ENCODE measurements around the gene NAPA. TPM values are rescaled to one million over a fixed set of nuclear protein-coding genes. Genes with fewer than 3 reads are reported as not detected.

Gene NAPA
- total and polyA plus RNA-seq, 2 donors (not counting 1 experiment from before 2014, with no cell fraction given) = 76.8 to 118 TPM

DNA sequence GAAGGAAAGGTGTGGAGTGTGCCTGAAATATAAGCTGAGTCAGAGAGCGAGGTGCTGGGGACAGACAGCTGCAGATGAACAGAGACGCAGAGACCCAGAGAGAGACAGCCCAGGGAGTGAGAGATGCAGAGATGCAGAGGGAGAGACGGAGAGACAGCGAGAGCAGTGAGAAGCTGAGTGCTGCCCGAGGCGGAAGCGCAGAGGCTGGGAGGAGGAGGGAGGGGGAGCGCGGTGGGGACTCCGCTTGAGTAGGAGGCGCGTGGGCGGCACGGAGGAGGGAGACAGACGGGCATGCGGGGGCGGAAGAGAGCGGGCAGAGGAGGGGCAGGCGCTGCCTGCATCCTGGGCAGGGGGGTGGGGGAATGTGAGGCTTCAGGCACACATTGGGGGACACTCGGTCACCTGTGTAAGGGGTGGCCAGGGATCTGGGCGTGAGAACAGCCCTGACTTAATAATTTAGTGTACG, 68.9 kb downstream of the NAPA start:
- Histone ChIP-seq H3K9me3 (ENCODE audit: control insufficient read depth, insufficient read depth, low read depth, low read length) (no peaks in the 10 kb centered on the region), H3K4me3 (replicated peaks in 1 of 4; ENCODE audit: control extremely low read depth in 1 of 4, insufficient read depth in 1 of 4, low read depth in 3 of 4, low read length in 4 of 4) (no peak overlapping the region), H3K36me3 (ENCODE audit: control insufficient read depth, insufficient read depth, low read length) (no peaks in the 10 kb centered on the region), H3K4me1 (ENCODE audit: control insufficient read depth, extremely low read depth, insufficient read depth, low read length) (no peaks in the 10 kb centered on the region), H3K27ac (ENCODE audit: insufficient read depth, low read length) (no peak overlapping the region), H3K79me2 (ENCODE audit: control insufficient read depth, insufficient read depth, low read length) (no peaks in the 10 kb centered on the region), H4K20me1 (ENCODE audit: control insufficient read depth, extremely low read depth, insufficient read depth, low read length) (no peaks in the 10 kb centered on the region), H2AFZ (ENCODE audit: low read length) (no peak overlapping the region), H3K27me3 (ENCODE audit: control insufficient read depth, insufficient read depth, low read length) (peaks cover 67% of the 10 kb centered on the region), H3K4me2 (ENCODE audit: extremely low read depth, insufficient read depth, low read length) (no peak overlapping the region), H3K9ac (ENCODE audit: insufficient read depth, low read length) (no peak overlapping the region)
- DNase-seq (ENCODE audit: low read depth in 2 of 2) = no peak
- peak; percentile 60 for TF ChIP-seq EZH2 (IDR thresholded peaks at IDR 0.05; ENCODE audit: low read length, missing control alignments)
- no peak for TF ChIP-seq CTCF (conservative IDR thresholded peaks at IDR 0.05 in 1 of 2, IDR thresholded peaks at IDR 0.05 in 1 of 2; ENCODE audit: low read depth in 1 of 2, low read length in 2 of 2)

DNA sequence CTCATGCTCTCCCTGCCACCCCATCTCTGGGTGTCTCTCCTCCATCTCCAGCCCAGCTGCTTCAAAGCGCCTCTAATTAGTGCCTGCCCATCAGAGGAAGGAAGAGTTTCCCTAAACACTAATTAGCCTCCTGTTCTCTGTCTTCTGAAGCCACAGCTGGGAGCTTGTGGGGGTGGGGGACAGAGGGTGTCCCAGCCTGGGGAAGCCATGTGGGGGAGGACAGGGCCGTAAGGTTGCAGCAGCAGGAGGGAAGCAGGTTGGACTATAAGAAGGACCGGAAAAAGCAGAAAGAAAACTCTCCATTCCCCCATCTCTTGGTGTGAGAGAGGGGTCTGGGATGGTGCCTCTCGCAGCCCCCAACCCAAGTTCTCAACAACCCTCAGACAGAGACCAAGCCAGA, 69.3 kb downstream of the NAPA start:
- no peaks in the 10 kb centered on the region for H4K20me1 ChIP-seq (ENCODE audit: control insufficient read depth, extremely low read depth, insufficient read depth, low read length)
- no peak overlapping the region for H3K4me3 ChIP-seq (replicated peaks in 1 of 4; ENCODE audit: control extremely low read depth in 1 of 4, insufficient read depth in 1 of 4, low read depth in 3 of 4, low read length in 4 of 4)
- peaks cover 67% of the 10 kb centered on the region for H3K27me3 ChIP-seq (ENCODE audit: control insufficient read depth, insufficient read depth, low read length)
- H3K79me2 ChIP-seq (ENCODE audit: control insufficient read depth, insufficient read depth, low read length) = no peaks in the 10 kb centered on the region
- H2AFZ ChIP-seq (ENCODE audit: low read length) = no peak overlapping the region
- no peak overlapping the region for H3K9ac ChIP-seq (ENCODE audit: insufficient read depth, low read length)
- H3K27ac ChIP-seq (ENCODE audit: insufficient read depth, low read length) = no peak overlapping the region
- H3K9me3 ChIP-seq (ENCODE audit: control insufficient read depth, insufficient read depth, low read depth, low read length) = no peaks in the 10 kb centered on the region
- no peak overlapping the region for H3K4me2 ChIP-seq (ENCODE audit: extremely low read depth, insufficient read depth, low read length)
- no peak for DNase-seq (ENCODE audit: low read depth in 2 of 2)
- no peaks in the 10 kb centered on the region for H3K36me3 ChIP-seq (ENCODE audit: control insufficient read depth, insufficient read depth, low read length)
- H3K4me1 ChIP-seq (ENCODE audit: control insufficient read depth, extremely low read depth, insufficient read depth, low read length) = no peaks in the 10 kb centered on the region
- no peak for TF ChIP-seq CTCF (conservative IDR thresholded peaks at IDR 0.05 in 1 of 2, IDR thresholded peaks at IDR 0.05 in 1 of 2; ENCODE audit: low read depth in 1 of 2, low read length in 2 of 2)
- TF ChIP-seq EZH2 (IDR thresholded peaks at IDR 0.05; ENCODE audit: low read length, missing control alignments) = no peak

DNA sequence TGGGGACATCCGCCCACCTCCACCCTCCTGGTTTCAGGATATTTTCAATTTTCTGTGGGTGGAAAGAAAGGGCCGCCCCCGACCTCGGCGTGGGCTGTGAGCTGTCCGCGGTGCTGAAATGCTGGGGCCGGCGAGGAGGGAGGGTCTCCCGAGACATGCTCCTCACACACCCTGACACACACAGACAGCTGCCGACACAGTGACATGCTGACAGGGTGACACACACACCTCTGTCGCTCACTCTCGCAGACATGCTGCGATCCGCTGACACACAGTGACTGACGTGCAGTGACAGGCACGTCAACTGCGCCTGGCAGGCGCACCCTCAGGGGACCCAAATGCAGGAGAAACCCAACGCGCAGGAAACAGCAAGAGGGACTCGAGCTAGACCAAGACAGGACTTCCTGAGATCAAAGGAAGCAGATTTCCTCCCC, 70.5 kb downstream of the NAPA start:
- Histone ChIP-seq H3K9me3 (ENCODE audit: control insufficient read depth, insufficient read depth, low read depth, low read length) (no peaks in the 10 kb centered on the region), H3K9ac (ENCODE audit: insufficient read depth, low read length) (no peak overlapping the region), H2AFZ (ENCODE audit: low read length) (no peak overlapping the region), H3K4me1 (ENCODE audit: control insufficient read depth, extremely low read depth, insufficient read depth, low read length) (no peaks in the 10 kb centered on the region), H3K4me3 (replicated peaks in 1 of 4; ENCODE audit: control extremely low read depth in 1 of 4, insufficient read depth in 1 of 4, low read depth in 3 of 4, low read length in 4 of 4) (no peak overlapping the region), H3K4me2 (ENCODE audit: extremely low read depth, insufficient read depth, low read length) (no peak overlapping the region), H3K36me3 (ENCODE audit: control insufficient read depth, insufficient read depth, low read length) (no peaks in the 10 kb centered on the region), H4K20me1 (ENCODE audit: control insufficient read depth, extremely low read depth, insufficient read depth, low read length) (no peaks in the 10 kb centered on the region), H3K79me2 (ENCODE audit: control insufficient read depth, insufficient read depth, low read length) (no peaks in the 10 kb centered on the region), H3K27ac (ENCODE audit: insufficient read depth, low read length) (no peak overlapping the region), H3K27me3 (ENCODE audit: control insufficient read depth, insufficient read depth, low read length) (peaks cover 63% of the 10 kb centered on the region)
- no peak for TF ChIP-seq CTCF (conservative IDR thresholded peaks at IDR 0.05 in 1 of 2, IDR thresholded peaks at IDR 0.05 in 1 of 2; ENCODE audit: low read depth in 1 of 2, low read length in 2 of 2)
- peak; percentile 82 for TF ChIP-seq EZH2 (IDR thresholded peaks at IDR 0.05; ENCODE audit: low read length, missing control alignments)
- no peak for DNase-seq (ENCODE audit: low read depth in 2 of 2)
